WTC11 (cell line): ENCODE results near the gene PTPN1. TPM values are rescaled to one million over a fixed set of nuclear protein-coding genes. Genes with fewer than 3 reads are reported as not detected.

ENCODE experiments used
- ATAC-seq: fragments of 200-7000 bp; cut with Tn5 transposase; 2 replicates; pipeline ENCODE4 v1.10.0; 2021; ENCODE audit warnings: mild to moderate bottlenecking, moderate library complexity
- CTCF ChIA-PET: fragments of 300-600 bp; sonication (Branson Sonifier 250); formaldehyde crosslinking; loops from one replicate; lab custom pipeline; 2021; ENCODE audit warnings: antibody characterized with exemption; lab: Charles Lee
- POLR2A ChIA-PET: fragments of 350-600 bp; sonication (Branson Sonifier 250); formaldehyde crosslinking; loops from one replicate; lab custom pipeline; 2021; ENCODE audit warnings: antibody characterized with exemption; lab: Charles Lee
- DNase-seq: peaks from one replicate; pipeline ENCODE4 v3.0.0; 2021; ENCODE audit warnings: low spot score
- H3K27ac Mint-ChIP-seq: 2 replicates; pipeline ENCODE4 v1.8.0; 2021; ENCODE audit warnings: mixed read lengths
- H3K27me3 Mint-ChIP-seq: 2 replicates; pipeline ENCODE4 v1.8.0; 2021; ENCODE audit warnings: low read depth, mild to moderate bottlenecking, moderate library complexity, mixed read lengths
- H3K36me3 Mint-ChIP-seq: 2 replicates; pipeline ENCODE4 v1.8.0; 2021; ENCODE audit warnings: mixed read lengths
- H3K4me1 Mint-ChIP-seq: 2 replicates; pipeline ENCODE4 v1.8.0; 2022; ENCODE audit warnings: mixed read lengths
- H3K4me3 Mint-ChIP-seq: 2 replicates; pipeline ENCODE4 v1.8.0; 2021; ENCODE audit warnings: mild to moderate bottlenecking, moderate library complexity, mixed read lengths
- H3K9me3 Mint-ChIP-seq: 2 replicates; pipeline ENCODE4 v1.8.0; 2021; ENCODE audit warnings: mixed read lengths
- AR ChIP-seq: fragments of 250-450 bp; sonication (Bioruptor Pico); IDR thresholded peaks from 2 replicates; pipeline ENCODE4 v1.9.0; 2021; ENCODE audit warnings: mild to moderate bottlenecking
- E2F5 ChIP-seq: sonication (generic); formaldehyde crosslinking; IDR thresholded peaks from 2 replicates; pipeline ENCODE4 v1.8.1; 2022; ENCODE audit warnings: mild to moderate bottlenecking, moderate library complexity, missing genetic modification reagents
- ETV6 ChIP-seq: sonication (generic); formaldehyde crosslinking; IDR thresholded peaks from 2 replicates; pipeline ENCODE4 v1.8.1; 2022; ENCODE audit warnings: mild to moderate bottlenecking, missing genetic modification reagents
- MYBL2 ChIP-seq: sonication (generic); formaldehyde crosslinking; IDR thresholded peaks from 2 replicates; pipeline ENCODE4 v1.8.1; 2023; ENCODE audit warnings: mild to moderate bottlenecking, moderate library complexity, missing genetic modification reagents
- NFE2L1 ChIP-seq: sonication (generic); formaldehyde crosslinking; IDR thresholded peaks from 2 replicates; pipeline ENCODE4 v1.8.1; 2023; ENCODE audit warnings: missing genetic modification reagents
- NR1H2 ChIP-seq: sonication (generic); formaldehyde crosslinking; IDR thresholded peaks from 2 replicates; pipeline ENCODE4 v1.9.0; 2021; ENCODE audit warnings: mild to moderate bottlenecking, moderate library complexity, missing genetic modification reagents
- OVOL2 ChIP-seq: fragments of 250-450 bp; sonication (Bioruptor Pico); IDR thresholded peaks from 2 replicates; pipeline ENCODE4 v1.9.0; 2021; ENCODE audit warnings: mild to moderate bottlenecking, borderline replicate concordance
- PREB ChIP-seq: sonication (generic); formaldehyde crosslinking; IDR thresholded peaks from 2 replicates; pipeline ENCODE4 v1.8.1; 2022; ENCODE audit warnings: mild to moderate bottlenecking, missing genetic modification reagents, moderate library complexity, borderline replicate concordance
- PRRX2 ChIP-seq: fragments of 250-450 bp; sonication (Bioruptor Pico); IDR thresholded peaks from 2 replicates; pipeline ENCODE4 v1.8.0; 2021; ENCODE audit warnings: mild to moderate bottlenecking
- SMAD3 ChIP-seq: sonication (generic); formaldehyde crosslinking; IDR thresholded peaks from 2 replicates; pipeline ENCODE4 v1.8.0; 2022; ENCODE audit warnings: missing genetic modification reagents, mild to moderate bottlenecking, borderline replicate concordance
- SOX15 ChIP-seq: fragments of 250-450 bp; sonication (Bioruptor Pico); IDR thresholded peaks from 2 replicates; pipeline ENCODE4 v1.9.0; 2021; ENCODE audit warnings: mild to moderate bottlenecking
- SP1 ChIP-seq: sonication (generic); formaldehyde crosslinking; conservative IDR thresholded peaks from 2 replicates; pipeline ENCODE4 v1.8.1; 2022; ENCODE audit warnings: missing genetic modification reagents
- TCF7 ChIP-seq: sonication (generic); formaldehyde crosslinking; IDR thresholded peaks from 2 replicates; pipeline ENCODE4 v1.8.0; 2022; ENCODE audit warnings: mild to moderate bottlenecking, low read depth, missing genetic modification reagents, moderate library complexity
- USF2 ChIP-seq: sonication (generic); formaldehyde crosslinking; IDR thresholded peaks from 2 replicates; pipeline ENCODE4 v1.8.1; 2023; ENCODE audit warnings: mild to moderate bottlenecking, missing genetic modification reagents, moderate library complexity
- ZNF138 ChIP-seq: sonication (generic); formaldehyde crosslinking; conservative IDR thresholded peaks from 2 replicates; pipeline ENCODE4 v1.8.1; 2022; ENCODE audit warnings: mild to moderate bottlenecking, moderate library complexity, missing genetic modification reagents
- ZNF232 ChIP-seq: sonication (generic); formaldehyde crosslinking; IDR thresholded peaks from 2 replicates; pipeline ENCODE4 v1.8.0; 2022; ENCODE audit warnings: mild to moderate bottlenecking, missing genetic modification reagents
- ZNF425 ChIP-seq: fragments of 250-450 bp; sonication (Bioruptor Pico); conservative IDR thresholded peaks from 2 replicates; pipeline ENCODE4 v1.9.0; 2021; ENCODE audit warnings: mild to moderate bottlenecking
- ZNF512 ChIP-seq: sonication (generic); formaldehyde crosslinking; IDR thresholded peaks from 2 replicates; pipeline ENCODE4 v1.8.1; 2022; ENCODE audit warnings: missing genetic modification reagents, borderline replicate concordance
- ZNF671 ChIP-seq: fragments of 250-450 bp; sonication (Bioruptor Pico); IDR thresholded peaks from 2 replicates; pipeline ENCODE4 v1.8.0; 2021; ENCODE audit warnings: mild to moderate bottlenecking
- total RNA-seq: library from RNA; stranded (reverse); gene quantifications from 3 replicates; pipeline ENCODE4 v1.2.3, GENCODE V29; 2021

PTPN1 gene
- total RNA-seq, 1 experiment from 2014 or later: 29.4 TPM

- Mint-ChIP-seq H3K4me1 (peaks cover 6% of the 10 kb centered on the region; the same call in 1 of the 2 replicates), H3K36me3 (no peaks in the 10 kb centered on the region), H3K9me3 (no peaks in the 10 kb centered on the region), H3K27ac (no peak overlapping the region), H3K27me3 (no peaks in the 10 kb centered on the region), H3K4me3 (no peak overlapping the region)
- POLR2A ChIA-PET: no interaction called here
- TF ChIP-seq OVOL2 (CRISPR knock-in tag) (no peak), PRRX2 (no peak), SOX15 (CRISPR knock-in tag) (no peak), NR1H2 (CRISPR knock-in tag) (no peak), PREB (CRISPR knock-in tag) (no peak), USF2 (CRISPR knock-in tag) (no peak), ZNF671 (CRISPR knock-in tag) (no peak)
- CTCF ChIA-PET: interaction anchor here (0.7 to 1.1 kb wide), 3 partner anchors 37 to 55 kb away, joined by 3 to 6 read pairs (median 3); no protein-coding TSS in a partner anchor
- DNase-seq: no peak
- ATAC-seq: no peak
These were observed 23.3 kb downstream of the PTPN1 start for GRCh38 chr20:50533464-50533863.

GRCh38 chr20:50534567-50534966 lies 24.4 kb downstream of the PTPN1 start:
- ChIA-PET POLR2A (no interaction called here), CTCF (interaction anchor here (1.6 kb wide), 1 partner anchor 41 kb away, joined by 6 read pairs; no protein-coding TSS in a partner anchor)
- Mint-ChIP-seq H3K9me3 (no peaks in the 10 kb centered on the region), H3K27ac (no peak overlapping the region), H3K4me3 (no peak overlapping the region), H3K4me1 (peaks cover 6% of the 10 kb centered on the region; the same call in 1 of the 2 replicates), H3K27me3 (no peaks in the 10 kb centered on the region), H3K36me3 (no peaks in the 10 kb centered on the region)
- TF ChIP-seq ZNF512 (CRISPR knock-in tag) (no peak), ETV6 (no peak), ZNF232 (CRISPR knock-in tag) (no peak), ZNF425 (CRISPR knock-in tag) (no peak)
- no peak for ATAC-seq
- no peak for DNase-seq

GRCh38 chr20:50535162-50535561 lies 25.0 kb downstream of the PTPN1 start:
- DNase-seq (no peak), ATAC-seq (no peak)
- POLR2A ChIA-PET: no interaction called here
- TF ChIP-seq MYBL2 (CRISPR knock-in tag) (no peak), SOX15 (CRISPR knock-in tag) (no peak), ZNF425 (CRISPR knock-in tag) (no peak), SMAD3 (no peak), E2F5 (CRISPR knock-in tag) (no peak), ZNF138 (CRISPR knock-in tag) (no peak), AR (CRISPR knock-in tag) (no peak), TCF7 (CRISPR knock-in tag) (no peak), SP1 (CRISPR knock-in tag) (no peak), NFE2L1 (CRISPR knock-in tag) (no peak)

More at GRCh38 chr20:50535162-50535561, 25.0 kb downstream of the PTPN1 start:
- Mint-ChIP-seq H3K36me3 (no peaks in the 10 kb centered on the region), H3K4me3 (no peak overlapping the region), H3K4me1 (peaks cover 6% of the 10 kb centered on the region; the same call in 1 of the 2 replicates), H3K27ac (peak overlapping the region; percentile 36; the same call in 1 of the 2 replicates), H3K27me3 (no peaks in the 10 kb centered on the region), H3K9me3 (no peaks in the 10 kb centered on the region)
- CTCF ChIA-PET: interaction anchor here (1.6 kb wide), 1 partner anchor 40 kb away, joined by 6 read pairs; no protein-coding TSS in a partner anchor
